Mammary epithelial cell (primary cell): ENCODE data around the gene BHLHE23.
"Not testable (repeated sequence)": the region's sequence is repeated elsewhere in the genome, so short reads cannot be mapped to it uniquely, and the experiment has no call there.

ENCODE experiments used
- CTCF ChIP-seq, 2 donors: IDR thresholded peaks in 1 of 2; conservative IDR thresholded peaks in 1 of 2; 2 replicates each; pipeline ENCODE4 v1.5.1; 2011 to 2012; ENCODE audit warnings: inconsistent platforms in 2 of 2, low read length in 2 of 2, mild to moderate bottlenecking in 2 of 2, control low read depth in 1 of 2, low read depth in 1 of 2; ENCODE audit not compliant: insufficient read depth in 1 of 2; ENCODE audit errors: extremely low read depth in 1 of 2
- EZH2 ChIP-seq: IDR thresholded peaks from 2 replicates; pipeline ENCODE4 v1.6.1; 2012; ENCODE audit warnings: low read length, inconsistent platforms, borderline replicate concordance

GRCh38 chr20:62960446-62961309 lies 46.1 kb downstream of the BHLHE23 start:
- TF ChIP-seq CTCF (conservative IDR thresholded peaks at IDR 0.05 in 1 of 2, IDR thresholded peaks at IDR 0.05 in 1 of 2; ENCODE audit: extremely low read depth in 1 of 2, insufficient read depth in 1 of 2, low read depth in 1 of 2, low read length in 2 of 2); EZH2: not testable (repeated sequence)
